HCT116 (cell line): ENCODE results near the gene MIAT.

Experiments
- CEBPB ChIP-seq: IDR thresholded peaks from 2 replicates; pipeline ENCODE4 v1.6.1; 2012; ENCODE audit warnings: low read depth
- CTCF ChIP-seq, 3 experiments: fragments of 200-600 bp in 1 of 3; sonication (generic) in 1 of 3; IDR thresholded peaks in 2 of 3; conservative IDR thresholded peaks in 1 of 3; 2 replicates each; pipeline ENCODE4 v1.5.1; 2012 to 2017; ENCODE audit warnings: low read depth in 2 of 3, low read length in 2 of 3, antibody characterized with exemption in 1 of 3, borderline replicate concordance in 1 of 3, control low read depth in 1 of 3, mild to moderate bottlenecking in 1 of 3, mixed read lengths in 1 of 3, mixed run types in 1 of 3, moderate library complexity in 1 of 3; ENCODE audit not compliant: insufficient read depth in 1 of 3
- EZH2 ChIP-seq: fragments of 200-600 bp; sonication (generic); IDR thresholded peaks from 2 replicates; pipeline ENCODE4 v1.6.1; 2017; ENCODE audit warnings: antibody characterized with exemption, mixed run types
- MAX ChIP-seq: IDR thresholded peaks from 2 replicates; pipeline ENCODE4 v1.6.1; 2012
- POLR2A ChIP-seq: IDR thresholded peaks from 2 replicates; pipeline ENCODE4 v1.7.0; 2011; ENCODE audit warnings: borderline replicate concordance; ENCODE audit not compliant: insufficient read depth, insufficient read length; ENCODE audit errors: extremely low read depth

- TF ChIP-seq EZH2 = no peak
- no peak for TF ChIP-seq POLR2A
- TF ChIP-seq CTCF (IDR thresholded peaks at IDR 0.05 in 2 of 3, conservative IDR thresholded peaks at IDR 0.05 in 1 of 3; ENCODE audit: borderline replicate concordance in 1 of 3, insufficient read depth in 1 of 3, low read depth in 2 of 3, low read length in 2 of 3) = no peak
- no peak for TF ChIP-seq MAX
- TF ChIP-seq CEBPB = no peak
These were observed 22.3 kb upstream of the MIAT start for GRCh38 chr22:26635117-26635516.
